HCT116 (cell line): Measurements from ENCODE around the gene CHD2. TPM values are rescaled to one million over a fixed set of nuclear protein-coding genes. Genes with fewer than 3 reads are reported as not detected.

ENCODE experiments used
- ATAC-seq: fragments of 200-7000 bp; cut with Tn5 transposase; 2 replicates; pipeline ENCODE4 v1.9.1; 2020; ENCODE audit warnings: mild to moderate bottlenecking, moderate library complexity
- BruUV-seq: library from RNA; stranded (reverse); fragments of 400-500 nt; replicated peaks from 2 replicates; lab custom pipeline; 2021; lab: Mats Ljungman, UMichigan
- CTCF ChIA-PET: fragments of 300-600 bp; sonication (Branson Sonifier 250); formaldehyde crosslinking; loops from one replicate; lab custom pipeline; 2021; ENCODE audit warnings: antibody characterized with exemption; lab: Charles Lee
- POLR2A ChIA-PET: fragments of 300-600, 350-600 bp; sonication (Branson Sonifier 250); formaldehyde crosslinking; loops from one replicate; lab custom pipeline; 2021; ENCODE audit warnings: antibody characterized with exemption; lab: Charles Lee
- RAD21 ChIA-PET, 2 experiments: fragments of 300-600 bp; sonication (Branson Sonifier 250); formaldehyde crosslinking; loops; one replicate each; lab custom pipeline; 2023; ENCODE audit warnings: low total read pairs in 2 of 2; ENCODE audit not compliant: uncharacterized antibody in 2 of 2, unreplicated experiment in 2 of 2, low non-redundant PET in 1 of 2; lab: Charles Lee
- DNase-seq: peaks from one replicate; pipeline ENCODE4 v3.0.0-alpha.2; 2010; ENCODE audit warnings: low read depth, low spot score
- H2AFZ ChIP-seq: fragments of 200-600 bp; shearing (Covaris generic), sonication (generic); 2 replicates; pipeline ENCODE4 v1.6.1; 2017; ENCODE audit warnings: low read depth, mixed run types, mixed read lengths, antibody characterized with exemption, low read length; ENCODE audit not compliant: poor library complexity, severe bottlenecking
- H3K27ac ChIP-seq: 2 replicates; pipeline ENCODE4 v1.5.1; 2012; ENCODE audit warnings: low read depth, low read length
- H3K27me3 ChIP-seq: fragments of 200-600 bp; sonication (generic); 2 replicates; pipeline ENCODE4 v1.6.1; 2016; ENCODE audit warnings: mixed run types, low read length, mixed read lengths; ENCODE audit not compliant: insufficient read depth
- H3K36me3 ChIP-seq, 2 experiments: fragments of 200-500 bp in 1 of 2; fragments of 200-600 bp in 1 of 2; sonication (Bioruptor generic) in 1 of 2; sonication (generic) in 1 of 2; 2 replicates each; pipeline versions ENCODE4 v1.5.1 to v1.6.1; 2014 to 2016; ENCODE audit warnings: low read length in 2 of 2, inconsistent platforms in 1 of 2, mixed read lengths in 1 of 2, mixed run types in 1 of 2; ENCODE audit not compliant: insufficient read depth in 2 of 2, control insufficient read depth in 1 of 2
- H3K4me1 ChIP-seq, 2 experiments: fragments of 200-600 bp in 1 of 2; sonication (generic) in 1 of 2; 2 replicates each; pipeline versions ENCODE4 v1.5.1 to v1.6.1; 2012 to 2017; ENCODE audit warnings: low read length in 2 of 2, inconsistent platforms in 1 of 2, mild to moderate bottlenecking in 1 of 2, mixed read lengths in 1 of 2, mixed run types in 1 of 2, moderate library complexity in 1 of 2; ENCODE audit not compliant: insufficient read depth in 2 of 2, control insufficient read depth in 1 of 2
- H3K4me2 ChIP-seq: fragments of 200-600 bp; sonication (generic); 2 replicates; pipeline ENCODE4 v1.6.1; 2017; ENCODE audit warnings: mixed run types, low read length, mixed read lengths
- H3K4me3 ChIP-seq, 2 experiments: fragments of 200-600 bp in 1 of 2; sonication (generic) in 1 of 2; replicated peaks in 1 of 2; 2 replicates each; pipeline ENCODE4 v1.5.1; 2011 to 2016; ENCODE audit warnings: low read length in 2 of 2, control low read depth in 1 of 2, low read depth in 1 of 2, mild to moderate bottlenecking in 1 of 2, mixed read lengths in 1 of 2, mixed run types in 1 of 2
- H3K79me2 ChIP-seq: fragments of 200-600 bp; sonication (generic); 2 replicates; pipeline ENCODE4 v1.6.1; 2017; ENCODE audit warnings: mild to moderate bottlenecking, mixed run types, low read length, moderate library complexity, mixed read lengths; ENCODE audit not compliant: insufficient read depth
- H3K9ac ChIP-seq: fragments of 200-600 bp; sonication (generic); 2 replicates; pipeline ENCODE4 v1.6.1; 2016; ENCODE audit warnings: low read length, mixed read lengths
- H3K9me2 ChIP-seq: fragments of 200-600 bp; sonication (generic), shearing (Covaris generic); 2 replicates; pipeline ENCODE4 v1.6.1; 2017; ENCODE audit warnings: mixed run types, mild to moderate bottlenecking, moderate library complexity; ENCODE audit not compliant: insufficient read depth
- H3K9me3 ChIP-seq, 2 experiments: fragments of 200-500 bp in 1 of 2; fragments of 200-600 bp in 1 of 2; sonication (Bioruptor generic) in 1 of 2; sonication (generic) in 1 of 2; 2 replicates each; pipeline ENCODE4 v1.6.1; 2014 to 2017; ENCODE audit warnings: low read length in 2 of 2, mixed read lengths in 2 of 2, inconsistent platforms in 1 of 2, low read depth in 1 of 2, mild to moderate bottlenecking in 1 of 2, mixed run types in 1 of 2, moderate library complexity in 1 of 2; ENCODE audit not compliant: control insufficient read depth in 1 of 2, insufficient read depth in 1 of 2
- H4K20me1 ChIP-seq: fragments of 200-600 bp; sonication (generic), shearing (Covaris generic); 2 replicates; pipeline ENCODE4 v1.6.1; 2017; ENCODE audit warnings: mixed run types, mild to moderate bottlenecking, moderate library complexity; ENCODE audit not compliant: insufficient read depth
- CBX3 ChIP-seq: IDR thresholded peaks from 2 replicates; pipeline ENCODE4 v1.6.1; 2012; ENCODE audit warnings: low read depth
- CEBPB ChIP-seq: IDR thresholded peaks from 2 replicates; pipeline ENCODE4 v1.6.1; 2012; ENCODE audit warnings: low read depth
- EGR1 ChIP-seq: IDR thresholded peaks from 2 replicates; pipeline ENCODE4 v1.6.1; 2012; ENCODE audit warnings: low read depth
- ELF1 ChIP-seq: IDR thresholded peaks from 2 replicates; pipeline ENCODE4 v1.6.1; 2012; ENCODE audit warnings: low read depth, borderline replicate concordance
- EZH2 ChIP-seq: fragments of 200-600 bp; sonication (generic); IDR thresholded peaks from 2 replicates; pipeline ENCODE4 v1.6.1; 2017; ENCODE audit warnings: antibody characterized with exemption, mixed run types
- EZH2phosphoT487 ChIP-seq: fragments of 200-600 bp; IDR thresholded peaks from 2 replicates; pipeline ENCODE4 v1.6.1; 2018; ENCODE audit warnings: antibody characterized with exemption, borderline replicate concordance
- FOSL1 ChIP-seq: IDR thresholded peaks from 2 replicates; pipeline ENCODE4 v1.6.1; 2012; ENCODE audit warnings: low read depth
- JUND ChIP-seq: IDR thresholded peaks from 2 replicates; pipeline ENCODE4 v1.6.1; 2012
- POLR2A ChIP-seq: IDR thresholded peaks from 2 replicates; pipeline ENCODE4 v1.7.0; 2011; ENCODE audit warnings: borderline replicate concordance; ENCODE audit not compliant: insufficient read depth, insufficient read length; ENCODE audit errors: extremely low read depth
- POLR2AphosphoS5 ChIP-seq: IDR thresholded peaks from 2 replicates; pipeline ENCODE4 v1.6.1; 2011; ENCODE audit warnings: mild to moderate bottlenecking, low read depth, low read length, moderate library complexity
- RAD21 ChIP-seq: IDR thresholded peaks from 2 replicates; pipeline ENCODE4 v1.6.1; 2012; ENCODE audit warnings: low read depth, mild to moderate bottlenecking
- SIN3A ChIP-seq: IDR thresholded peaks from 2 replicates; pipeline ENCODE4 v1.6.1; 2012; ENCODE audit warnings: low read depth
- TCF7L2 ChIP-seq: IDR thresholded peaks from 2 replicates; pipeline ENCODE4 v1.7.0; 2011; ENCODE audit warnings: borderline replicate concordance, inconsistent platforms; ENCODE audit not compliant: insufficient read depth, insufficient read length; ENCODE audit errors: extremely low read depth
- YY1 ChIP-seq: IDR thresholded peaks from 2 replicates; pipeline ENCODE4 v1.6.1; 2011; ENCODE audit warnings: low read length, low read depth, moderate library complexity, mild to moderate bottlenecking; ENCODE audit not compliant: insufficient replicate concordance; ENCODE audit errors: extremely low read depth
- ZFX ChIP-seq: fragments of 450-650 bp; IDR thresholded peaks from 2 replicates; pipeline ENCODE4 v1.6.1; 2017
- ZNF274 ChIP-seq: fragments of 200-500 bp; sonication (Bioruptor generic); IDR thresholded peaks from 2 replicates; pipeline ENCODE4 v1.6.1; 2014; ENCODE audit warnings: mild to moderate bottlenecking, low read depth, low read length, inconsistent platforms
- intact Hi-C: fragments of 100-400 bp; cut with micrococcal nuclease; formaldehyde crosslinking; loops from 2 replicates; pipeline ENCODE4 v1.10.0; 2022
- total RNA-seq: library from RNA; stranded (reverse); gene quantifications from one replicate; pipeline ENCODE4 v1.2.1, GENCODE V29; 2021; ENCODE audit not compliant: unreplicated experiment
- TF ChIP-seq, protein P1 (sequence below): IDR thresholded peaks from 2 replicates; pipeline ENCODE4 v1.6.1; 2012
- TF ChIP-seq, protein P2 (sequence below): IDR thresholded peaks from 2 replicates; pipeline ENCODE4 v1.6.1; 2012
- TF ChIP-seq, protein P3 (sequence below): IDR thresholded peaks from 2 replicates; pipeline ENCODE4 v1.6.1; 2012; ENCODE audit warnings: low read depth
- TF ChIP-seq, protein P4 (sequence below): IDR thresholded peaks from 2 replicates; pipeline ENCODE4 v1.6.1; 2011; ENCODE audit warnings: mild to moderate bottlenecking, low read length, moderate library complexity; ENCODE audit not compliant: insufficient replicate concordance; ENCODE audit errors: extremely low read depth

CHD2 gene
- total RNA-seq, 1 experiment from 2014 or later = 116 TPM

DNA sequence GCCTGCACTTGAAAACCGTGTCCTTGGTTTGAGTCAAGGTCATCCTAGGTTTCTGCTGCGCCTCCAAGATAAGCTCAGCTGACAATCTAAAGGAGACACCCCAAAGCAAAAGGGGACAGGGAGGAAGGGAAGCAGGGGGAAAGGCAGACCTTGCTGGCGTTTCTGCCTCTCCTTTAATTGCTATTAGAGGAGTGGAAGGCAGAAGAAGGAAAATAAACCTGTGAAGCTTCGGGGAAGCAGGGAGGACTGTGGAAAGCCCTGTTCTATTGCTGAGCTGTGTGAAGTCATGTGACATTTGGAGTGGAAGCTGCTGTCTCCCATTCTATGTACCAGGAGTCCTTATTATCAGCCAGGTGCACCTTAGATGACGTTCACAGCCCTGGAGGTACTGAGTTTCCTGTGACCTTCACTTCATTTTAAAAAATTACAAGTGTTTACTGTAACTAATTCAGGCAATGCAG is 21.5 kb upstream of the CHD2 start:
- H4K20me1 ChIP-seq = no peaks in the 10 kb centered on the region
- H3K4me3 ChIP-seq = no peak overlapping the region
- CTCF ChIA-PET = no interaction called here
- H3K79me2 ChIP-seq = peaks cover 8% of the 10 kb centered on the region
- H3K4me1 ChIP-seq = peaks cover 7 to 12% of the 10 kb centered on the region in 2 experiments; a peak in 3 of 4 replicates
- no peaks in the 10 kb centered on the region for H3K9me2 ChIP-seq
- H3K9ac ChIP-seq = no peak overlapping the region
- H3K9me3 ChIP-seq = no peaks in the 10 kb centered on the region
- no peak for DNase-seq
- ATAC-seq = no peak
- POLR2A ChIA-PET = no interaction called here
- no peak overlapping the region for H3K27ac ChIP-seq
- RAD21 ChIA-PET = no interaction called here
- no TSS peak for BruUV-seq
- H3K36me3 ChIP-seq = peaks cover 0 to 2% of the 10 kb centered on the region in 2 experiments; a peak in 1 of 4 replicates
- no peaks in the 10 kb centered on the region for H3K27me3 ChIP-seq
- H3K4me2 ChIP-seq = no peak overlapping the region
- peak overlapping the region; percentile 65 for H2AFZ ChIP-seq
- intact Hi-C loops = no loop called here
- TF ChIP-seq FOSL1 (no peak), ZNF274 (no peak), TCF7L2 (no peak), CBX3 (no peak), EZH2phosphoT487 (no peak), EZH2 (no peak), SIN3A (no peak), ZFX (no peak), POLR2A (no peak), ELF1 (no peak), RAD21 (no peak), EGR1 (no peak), POLR2AphosphoS5 (no peak), JUND (no peak), CEBPB (no peak), YY1 (no peak)
- TF ChIP-seq, protein P1, sequence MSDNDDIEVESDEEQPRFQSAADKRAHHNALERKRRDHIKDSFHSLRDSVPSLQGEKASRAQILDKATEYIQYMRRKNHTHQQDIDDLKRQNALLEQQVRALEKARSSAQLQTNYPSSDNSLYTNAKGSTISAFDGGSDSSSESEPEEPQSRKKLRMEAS = no peak
- TF ChIP-seq, protein P2, sequence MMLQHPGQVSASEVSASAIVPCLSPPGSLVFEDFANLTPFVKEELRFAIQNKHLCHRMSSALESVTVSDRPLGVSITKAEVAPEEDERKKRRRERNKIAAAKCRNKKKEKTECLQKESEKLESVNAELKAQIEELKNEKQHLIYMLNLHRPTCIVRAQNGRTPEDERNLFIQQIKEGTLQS = no peak
- TF ChIP-seq, protein P3, sequence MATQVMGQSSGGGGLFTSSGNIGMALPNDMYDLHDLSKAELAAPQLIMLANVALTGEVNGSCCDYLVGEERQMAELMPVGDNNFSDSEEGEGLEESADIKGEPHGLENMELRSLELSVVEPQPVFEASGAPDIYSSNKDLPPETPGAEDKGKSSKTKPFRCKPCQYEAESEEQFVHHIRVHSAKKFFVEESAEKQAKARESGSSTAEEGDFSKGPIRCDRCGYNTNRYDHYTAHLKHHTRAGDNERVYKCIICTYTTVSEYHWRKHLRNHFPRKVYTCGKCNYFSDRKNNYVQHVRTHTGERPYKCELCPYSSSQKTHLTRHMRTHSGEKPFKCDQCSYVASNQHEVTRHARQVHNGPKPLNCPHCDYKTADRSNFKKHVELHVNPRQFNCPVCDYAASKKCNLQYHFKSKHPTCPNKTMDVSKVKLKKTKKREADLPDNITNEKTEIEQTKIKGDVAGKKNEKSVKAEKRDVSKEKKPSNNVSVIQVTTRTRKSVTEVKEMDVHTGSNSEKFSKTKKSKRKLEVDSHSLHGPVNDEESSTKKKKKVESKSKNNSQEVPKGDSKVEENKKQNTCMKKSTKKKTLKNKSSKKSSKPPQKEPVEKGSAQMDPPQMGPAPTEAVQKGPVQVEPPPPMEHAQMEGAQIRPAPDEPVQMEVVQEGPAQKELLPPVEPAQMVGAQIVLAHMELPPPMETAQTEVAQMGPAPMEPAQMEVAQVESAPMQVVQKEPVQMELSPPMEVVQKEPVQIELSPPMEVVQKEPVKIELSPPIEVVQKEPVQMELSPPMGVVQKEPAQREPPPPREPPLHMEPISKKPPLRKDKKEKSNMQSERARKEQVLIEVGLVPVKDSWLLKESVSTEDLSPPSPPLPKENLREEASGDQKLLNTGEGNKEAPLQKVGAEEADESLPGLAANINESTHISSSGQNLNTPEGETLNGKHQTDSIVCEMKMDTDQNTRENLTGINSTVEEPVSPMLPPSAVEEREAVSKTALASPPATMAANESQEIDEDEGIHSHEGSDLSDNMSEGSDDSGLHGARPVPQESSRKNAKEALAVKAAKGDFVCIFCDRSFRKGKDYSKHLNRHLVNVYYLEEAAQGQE = no peak
- TF ChIP-seq, protein P4, sequence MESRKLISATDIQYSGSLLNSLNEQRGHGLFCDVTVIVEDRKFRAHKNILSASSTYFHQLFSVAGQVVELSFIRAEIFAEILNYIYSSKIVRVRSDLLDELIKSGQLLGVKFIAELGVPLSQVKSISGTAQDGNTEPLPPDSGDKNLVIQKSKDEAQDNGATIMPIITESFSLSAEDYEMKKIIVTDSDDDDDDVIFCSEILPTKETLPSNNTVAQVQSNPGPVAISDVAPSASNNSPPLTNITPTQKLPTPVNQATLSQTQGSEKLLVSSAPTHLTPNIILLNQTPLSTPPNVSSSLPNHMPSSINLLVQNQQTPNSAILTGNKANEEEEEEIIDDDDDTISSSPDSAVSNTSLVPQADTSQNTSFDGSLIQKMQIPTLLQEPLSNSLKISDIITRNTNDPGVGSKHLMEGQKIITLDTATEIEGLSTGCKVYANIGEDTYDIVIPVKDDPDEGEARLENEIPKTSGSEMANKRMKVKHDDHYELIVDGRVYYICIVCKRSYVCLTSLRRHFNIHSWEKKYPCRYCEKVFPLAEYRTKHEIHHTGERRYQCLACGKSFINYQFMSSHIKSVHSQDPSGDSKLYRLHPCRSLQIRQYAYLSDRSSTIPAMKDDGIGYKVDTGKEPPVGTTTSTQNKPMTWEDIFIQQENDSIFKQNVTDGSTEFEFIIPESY = no peak
